ENCODE data around the gene NAV2.

NAV2 gene

GRCh38 chr11:19805376-19805775 is 92.7 kb downstream of the NAV2 start:
- ATAC-seq: no peak
- TF ChIP-seq RARB (CRISPR knock-in tag; IDR thresholded peaks at IDR 0.05): no peak
- no peak for TF ChIP-seq CSDC2 (CRISPR knock-in tag; IDR thresholded peaks at IDR 0.05)
- TF ChIP-seq ARNTL (CRISPR knock-in tag; IDR thresholded peaks at IDR 0.05; ENCODE audit: borderline replicate concordance, low read depth): no peak
- no peak for TF ChIP-seq ISL1 (CRISPR knock-in tag; IDR thresholded peaks at IDR 0.05)
- TF ChIP-seq ZFP30 (CRISPR knock-in tag; IDR thresholded peaks at IDR 0.05): no peak
- no peak for TF ChIP-seq POU6F1 (CRISPR knock-in tag; IDR thresholded peaks at IDR 0.05; ENCODE audit: borderline replicate concordance, low read depth)
- TF ChIP-seq ZNF8 (CRISPR knock-in tag; IDR thresholded peaks at IDR 0.05): no peak
- TF ChIP-seq ESRRG (CRISPR knock-in tag; IDR thresholded peaks at IDR 0.05): no peak
- no peak for TF ChIP-seq CSRNP3 (CRISPR knock-in tag; IDR thresholded peaks at IDR 0.05)

- TF ChIP-seq SNAI2 (CRISPR knock-in tag; IDR thresholded peaks at IDR 0.05) (no peak), GLIS3 (CRISPR knock-in tag; IDR thresholded peaks at IDR 0.05) (no peak), ZFP3 (CRISPR knock-in tag; IDR thresholded peaks at IDR 0.05) (no peak), ZNF8 (CRISPR knock-in tag; IDR thresholded peaks at IDR 0.05) (no peak), RARB (CRISPR knock-in tag; IDR thresholded peaks at IDR 0.05) (no peak), TCF4 (CRISPR knock-in tag; IDR thresholded peaks at IDR 0.05; ENCODE audit: borderline replicate concordance) (no peak), ZNF70 (CRISPR knock-in tag; IDR thresholded peaks at IDR 0.05) (no peak), CSDC2 (CRISPR knock-in tag; IDR thresholded peaks at IDR 0.05) (no peak), CSRNP3 (CRISPR knock-in tag; IDR thresholded peaks at IDR 0.05) (no peak), ZNF565 (CRISPR knock-in tag; conservative IDR thresholded peaks at IDR 0.05; ENCODE audit: low read depth) (no peak), TSHZ2 (CRISPR knock-in tag; IDR thresholded peaks at IDR 0.05) (no peak), ESRRG (CRISPR knock-in tag; IDR thresholded peaks at IDR 0.05) (no peak), TOX (CRISPR knock-in tag; IDR thresholded peaks at IDR 0.05; ENCODE audit: borderline replicate concordance) (no peak), PPARA (CRISPR knock-in tag; IDR thresholded peaks at IDR 0.05; ENCODE audit: borderline replicate concordance) (no peak), ISL1 (CRISPR knock-in tag; IDR thresholded peaks at IDR 0.05) (no peak), OSR1 (CRISPR knock-in tag; IDR thresholded peaks at IDR 0.05) (no peak), ARNTL (CRISPR knock-in tag; IDR thresholded peaks at IDR 0.05; ENCODE audit: borderline replicate concordance, low read depth) (no peak)
- no peak for ATAC-seq
These were observed 93.2 kb downstream of the NAV2 start for GRCh38 chr11:19805827-19806226.

- ATAC-seq: no peak
- TF ChIP-seq ZNF70 (CRISPR knock-in tag; IDR thresholded peaks at IDR 0.05) (no peak), ISL1 (CRISPR knock-in tag; IDR thresholded peaks at IDR 0.05) (no peak), CREB5 (CRISPR knock-in tag; IDR thresholded peaks at IDR 0.05; ENCODE audit: low read depth) (no peak), ZFP3 (CRISPR knock-in tag; IDR thresholded peaks at IDR 0.05) (no peak), TOX (CRISPR knock-in tag; IDR thresholded peaks at IDR 0.05; ENCODE audit: borderline replicate concordance) (no peak), TCF4 (CRISPR knock-in tag; IDR thresholded peaks at IDR 0.05; ENCODE audit: borderline replicate concordance) (no peak), ZNF8 (CRISPR knock-in tag; IDR thresholded peaks at IDR 0.05) (no peak)
These were observed 93.6 kb downstream of the NAV2 start for GRCh38 chr11:19806251-19806650.

Data from SK-N-SH treated with all-trans-retinoic acid at 6 μM for 48 hours (cell line).